SK-N-SH (cell line): ENCODE results near the gene CPSF3. TPM values are rescaled to one million over a fixed set of nuclear protein-coding genes. Genes with fewer than 3 reads are reported as not detected.

ENCODE experiments used
- CTCF ChIA-PET: fragments of 300-600, 350-600 bp; formaldehyde crosslinking; extraction: SDS; loops from one replicate; lab custom pipeline; 2021; lab: Yijun Ruan, JAX
- POLR2A ChIA-PET: fragments of 350-600 bp; sonication (Branson Sonifier 250); formaldehyde crosslinking; extraction: SDS; loops from one replicate; lab custom pipeline; 2020; ENCODE audit warnings: antibody characterized with exemption, inconsistent platforms; lab: Yijun Ruan, JAX
- DNase-seq: peaks from one replicate; pipeline ENCODE4 v3.0.0; 2012
- H2AFZ ChIP-seq: fragments of 200-600 bp; sonication (generic); 2 replicates; pipeline ENCODE4 v1.8.1; 2016; ENCODE audit warnings: antibody characterized with exemption, mild to moderate bottlenecking, low read depth
- H3F3A ChIP-seq: fragments of 200-600 bp; sonication (generic); replicated peaks from 2 replicates; pipeline ENCODE3; 2016; ENCODE audit warnings: antibody characterized with exemption, mild to moderate bottlenecking; ENCODE audit not compliant: insufficient read depth
- H3K27ac ChIP-seq, 2 experiments: fragments of 200-500 bp in 1 of 2; fragments of 200-600 bp in 1 of 2; sonication (Bioruptor generic) in 1 of 2; sonication (generic), shearing (Covaris generic) in 1 of 2; 2 replicates each; pipeline versions ENCODE4 v1.5.1 to v1.6.1; 2014 to 2016; ENCODE audit warnings: low read depth in 2 of 2, inconsistent platforms in 1 of 2, low read length in 1 of 2, mild to moderate bottlenecking in 1 of 2, mixed read lengths in 1 of 2
- H3K27me3 ChIP-seq: fragments of 200-600 bp; sonication (generic), shearing (Covaris generic); 2 replicates; pipeline ENCODE4 v1.6.1; 2016; ENCODE audit warnings: mixed run types; ENCODE audit not compliant: insufficient read depth
- H3K36me3 ChIP-seq, 2 experiments: fragments of 200-500 bp in 1 of 2; fragments of 200-600 bp in 1 of 2; sonication (Bioruptor generic) in 1 of 2; sonication (generic) in 1 of 2; replicated peaks in 1 of 2; 2 replicates each; pipeline versions ENCODE3 to v1.5.1; 2014 to 2016; ENCODE audit warnings: low read length in 1 of 2, mild to moderate bottlenecking in 1 of 2; ENCODE audit not compliant: insufficient read depth in 2 of 2, control insufficient read depth in 1 of 2
- H3K4me1 ChIP-seq, 2 experiments: fragments of 200-500 bp in 1 of 2; fragments of 200-600 bp in 1 of 2; sonication (Bioruptor generic) in 1 of 2; sonication (generic), shearing (Covaris generic) in 1 of 2; 2 replicates each; pipeline versions ENCODE4 v1.5.1 to v1.6.1; 2014 to 2016; ENCODE audit warnings: low read depth in 1 of 2, low read length in 1 of 2, mixed run types in 1 of 2; ENCODE audit not compliant: insufficient read depth in 2 of 2, control insufficient read depth in 1 of 2
- H3K4me2 ChIP-seq: fragments of 200-600 bp; sonication (generic), shearing (Covaris generic); 2 replicates; pipeline ENCODE4 v1.6.1; 2017; ENCODE audit warnings: mixed run types
- H3K4me3 ChIP-seq, 2 experiments: fragments of 200-500 bp in 1 of 2; fragments of 200-600 bp in 1 of 2; sonication (Bioruptor generic) in 1 of 2; sonication (generic), shearing (Covaris generic) in 1 of 2; 2 replicates each; pipeline versions ENCODE4 v1.5.1 to v1.8.1; 2014 to 2016; ENCODE audit warnings: low read depth in 2 of 2, inconsistent platforms in 1 of 2, low read length in 1 of 2, mild to moderate bottlenecking in 1 of 2, mixed read lengths in 1 of 2, moderate library complexity in 1 of 2
- H3K79me2 ChIP-seq: fragments of 200-600 bp; sonication (generic); 2 replicates; pipeline ENCODE4 v1.8.1; 2017; ENCODE audit warnings: mild to moderate bottlenecking; ENCODE audit not compliant: insufficient read depth
- H3K9ac ChIP-seq: fragments of 200-600 bp; sonication (generic); 2 replicates; pipeline ENCODE4 v1.6.1; 2017; ENCODE audit warnings: mixed run types
- H3K9me2 ChIP-seq: fragments of 200-600 bp; sonication (generic); 2 replicates; pipeline ENCODE4 v1.6.1; 2017; ENCODE audit warnings: mixed run types
- H3K9me3 ChIP-seq: fragments of 200-600 bp; sonication (generic); 2 replicates; pipeline ENCODE4 v1.6.1; 2017; ENCODE audit warnings: mixed run types, mild to moderate bottlenecking, moderate library complexity
- H4K20me1 ChIP-seq: fragments of 200-600 bp; sonication (generic); 2 replicates; pipeline ENCODE4 v1.6.1; 2017; ENCODE audit warnings: mild to moderate bottlenecking, mixed run types; ENCODE audit not compliant: insufficient read depth
- CHD2 ChIP-seq: fragments of 150-350 bp; IDR thresholded peaks from 2 replicates; pipeline ENCODE4 v1.6.1; 2018; ENCODE audit warnings: low read length; ENCODE audit not compliant: partially characterized antibody
- ELF1 ChIP-seq: IDR thresholded peaks from 2 replicates; pipeline ENCODE4 v1.4.0; 2012
- EZH2phosphoT487 ChIP-seq: fragments of 200-600 bp; sonication (generic); IDR thresholded peaks from 2 replicates; pipeline ENCODE4 v1.6.1; 2017; ENCODE audit warnings: low read depth, mixed run types, mild to moderate bottlenecking, antibody characterized with exemption, moderate library complexity, borderline replicate concordance
- JUND ChIP-seq: IDR thresholded peaks from 2 replicates; pipeline ENCODE4 v1.4.0; 2012
- MEF2A ChIP-seq: IDR thresholded peaks from 2 replicates; pipeline ENCODE4 v1.4.0; 2012; ENCODE audit warnings: low read depth, borderline replicate concordance
- NFIC ChIP-seq: IDR thresholded peaks from 2 replicates; pipeline ENCODE4 v1.4.0; 2012; ENCODE audit warnings: borderline replicate concordance
- RAD21 ChIP-seq: IDR thresholded peaks from 2 replicates; pipeline ENCODE4 v1.6.1; 2012; ENCODE audit warnings: mild to moderate bottlenecking, low read length
- RCOR1 ChIP-seq: fragments of 150-350 bp; IDR thresholded peaks from 2 replicates; pipeline ENCODE4 v1.6.1; 2017; ENCODE audit warnings: antibody characterized with exemption, low read length
- SIN3A ChIP-seq: IDR thresholded peaks from 2 replicates; pipeline ENCODE4 v1.6.1; 2012; ENCODE audit warnings: low read depth, mild to moderate bottlenecking, low read length, moderate library complexity, borderline replicate concordance
- TCF12 ChIP-seq: IDR thresholded peaks from 2 replicates; pipeline ENCODE4 v1.4.0; 2012
- YY1 ChIP-seq: IDR thresholded peaks from 2 replicates; pipeline ENCODE4 v1.4.0; 2012; ENCODE audit warnings: low read depth, mild to moderate bottlenecking
- WGBS: methylation state at CpG from one replicate; pipeline ENCODE4 v1.1.6; 2017; ENCODE audit warnings: low lambda C conversion rate; 5-methylcytosine and 5-hydroxymethylcytosine counted together
- polyA plus RNA-seq, 3 experiments: library from polyadenylated mRNA; depleted of rRNA; stranded (reverse); fragments of >200 nt; gene quantifications; 2 replicates each; pipeline ENCODE4 v1.2.3, GENCODE V29; 2012
- TF ChIP-seq, protein P1 (sequence below): IDR thresholded peaks from 2 replicates; pipeline ENCODE4; 2012
- TF ChIP-seq, protein P2 (sequence below): fragments of 150-350 bp; IDR thresholded peaks from 2 replicates; pipeline ENCODE4 v1.6.1; 2017; ENCODE audit warnings: antibody characterized with exemption, low read length, low read depth, borderline replicate concordance
- TF ChIP-seq, protein P3 (sequence below): fragments of 150-350 bp; IDR thresholded peaks from 2 replicates; pipeline ENCODE4 v1.6.1; 2016; ENCODE audit warnings: mild to moderate bottlenecking, low read depth, low read length
- TF ChIP-seq, protein P4 (sequence below): IDR thresholded peaks from 2 replicates; pipeline ENCODE4 v1.4.0; 2012; ENCODE audit warnings: low read depth

Gene CPSF3
- polyA plus RNA-seq, 1 of the 3 experiments (the other 2 are of a cell fraction), result 34.2 TPM

DNA sequence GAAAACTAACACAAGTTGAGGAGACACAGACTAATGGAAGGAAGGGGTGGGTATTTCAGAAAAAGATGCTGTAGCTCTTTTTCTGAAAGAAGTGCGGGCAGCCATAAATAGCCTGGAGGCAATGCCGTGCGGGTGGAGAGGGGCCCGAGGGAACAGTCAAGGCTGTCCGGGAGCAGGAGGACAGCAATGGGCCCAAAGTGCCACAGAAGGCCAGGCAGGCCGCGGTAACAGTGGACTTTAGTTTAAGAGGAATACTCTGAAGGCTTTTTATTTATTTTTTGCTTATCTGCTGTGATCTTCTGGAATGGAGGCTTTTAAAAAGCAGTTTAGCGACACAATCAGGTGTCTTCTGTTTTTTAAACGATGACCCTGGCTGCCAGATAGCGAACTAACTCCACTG lies 3.0 kb upstream of the CPSF3 start:
- H3K9ac ChIP-seq, result no peak overlapping the region
- H3K36me3 ChIP-seq, result peaks cover 17 to 24% of the 10 kb centered on the region in 2 experiments
- no peaks in the 10 kb centered on the region for H3K9me2 ChIP-seq
- WGBS, result 94% methylated on average over 10 of the region's 10 CpGs
- H3K4me2 ChIP-seq, result no peak overlapping the region
- peaks cover 21% of the 10 kb centered on the region for H4K20me1 ChIP-seq
- TF ChIP-seq, protein P1, sequence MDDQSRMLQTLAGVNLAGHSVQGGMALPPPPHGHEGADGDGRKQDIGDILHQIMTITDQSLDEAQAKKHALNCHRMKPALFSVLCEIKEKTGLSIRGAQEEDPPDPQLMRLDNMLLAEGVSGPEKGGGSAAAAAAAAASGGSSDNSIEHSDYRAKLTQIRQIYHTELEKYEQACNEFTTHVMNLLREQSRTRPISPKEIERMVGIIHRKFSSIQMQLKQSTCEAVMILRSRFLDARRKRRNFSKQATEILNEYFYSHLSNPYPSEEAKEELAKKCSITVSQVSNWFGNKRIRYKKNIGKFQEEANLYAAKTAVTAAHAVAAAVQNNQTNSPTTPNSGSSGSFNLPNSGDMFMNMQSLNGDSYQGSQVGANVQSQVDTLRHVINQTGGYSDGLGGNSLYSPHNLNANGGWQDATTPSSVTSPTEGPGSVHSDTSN, result no peak
- TF ChIP-seq ELF1 (no peak), JUND (no peak), EZH2phosphoT487 (no peak), YY1 (no peak), CHD2 (no peak), NFIC (no peak), MEF2A (no peak), TCF12 (no peak), RAD21 (no peak), SIN3A (no peak), RCOR1 (no peak)
- TF ChIP-seq, protein P2, sequence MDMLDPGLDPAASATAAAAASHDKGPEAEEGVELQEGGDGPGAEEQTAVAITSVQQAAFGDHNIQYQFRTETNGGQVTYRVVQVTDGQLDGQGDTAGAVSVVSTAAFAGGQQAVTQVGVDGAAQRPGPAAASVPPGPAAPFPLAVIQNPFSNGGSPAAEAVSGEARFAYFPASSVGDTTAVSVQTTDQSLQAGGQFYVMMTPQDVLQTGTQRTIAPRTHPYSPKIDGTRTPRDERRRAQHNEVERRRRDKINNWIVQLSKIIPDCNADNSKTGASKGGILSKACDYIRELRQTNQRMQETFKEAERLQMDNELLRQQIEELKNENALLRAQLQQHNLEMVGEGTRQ, result no peak
- TF ChIP-seq, protein P3, sequence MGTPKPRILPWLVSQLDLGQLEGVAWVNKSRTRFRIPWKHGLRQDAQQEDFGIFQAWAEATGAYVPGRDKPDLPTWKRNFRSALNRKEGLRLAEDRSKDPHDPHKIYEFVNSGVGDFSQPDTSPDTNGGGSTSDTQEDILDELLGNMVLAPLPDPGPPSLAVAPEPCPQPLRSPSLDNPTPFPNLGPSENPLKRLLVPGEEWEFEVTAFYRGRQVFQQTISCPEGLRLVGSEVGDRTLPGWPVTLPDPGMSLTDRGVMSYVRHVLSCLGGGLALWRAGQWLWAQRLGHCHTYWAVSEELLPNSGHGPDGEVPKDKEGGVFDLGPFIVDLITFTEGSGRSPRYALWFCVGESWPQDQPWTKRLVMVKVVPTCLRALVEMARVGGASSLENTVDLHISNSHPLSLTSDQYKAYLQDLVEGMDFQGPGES, result no peak
- TF ChIP-seq, protein P4, sequence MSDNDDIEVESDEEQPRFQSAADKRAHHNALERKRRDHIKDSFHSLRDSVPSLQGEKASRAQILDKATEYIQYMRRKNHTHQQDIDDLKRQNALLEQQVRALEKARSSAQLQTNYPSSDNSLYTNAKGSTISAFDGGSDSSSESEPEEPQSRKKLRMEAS, result no peak
- 0 out of 4 replicates have a peak overlapping the region, but pooled peaks of 1 of the 2 experiments have one; percentile 8 for H3K4me3 ChIP-seq
- peaks cover 94% of the 10 kb centered on the region for H3K79me2 ChIP-seq
- H3K27me3 ChIP-seq, result no peaks in the 10 kb centered on the region
- H3K9me3 ChIP-seq, result no peaks in the 10 kb centered on the region
- H3K27ac ChIP-seq, result no peak overlapping the region
- no peak for DNase-seq
- H2AFZ ChIP-seq, result no peak overlapping the region
- ChIA-PET POLR2A (no interaction called here), CTCF (no interaction called here)
- no peaks in the 10 kb centered on the region for H3F3A ChIP-seq
- H3K4me1 ChIP-seq, result peaks cover 24 to 33% of the 10 kb centered on the region in 2 experiments; a peak in 3 of 4 replicates
